ENCODE data around the gene SPOCK1. TPM values are rescaled to one million over a fixed set of nuclear protein-coding genes. Genes with fewer than 3 reads are reported as not detected.

The SPOCK1 gene
- total and polyA plus RNA-seq, 2 experiments from 2014 or later = 8.2 to 10.5 TPM

- Mint-ChIP-seq H3K36me3 (ENCODE audit: low read depth) (no peaks in the 10 kb centered on the region), H3K9me3 (no peaks in the 10 kb centered on the region), H3K4me1 (peaks cover 25% of the 10 kb centered on the region), H3K27me3 (ENCODE audit: insufficient read depth, low read depth, poor library complexity) (peaks cover 3% of the 10 kb centered on the region), H3K4me3 (no peak overlapping the region), H3K27ac (no peak overlapping the region)
- Histone ChIP-seq H2AFZ (no peak overlapping the region), H3F3A (replicated peaks; ENCODE audit: low read depth) (no peaks in the 10 kb centered on the region), H3K36me3 (ENCODE audit: insufficient read depth) (no peaks in the 10 kb centered on the region), H3K9me2 (ENCODE audit: insufficient read depth) (no peaks in the 10 kb centered on the region), H3K27ac (ENCODE audit: low read depth) (no peak overlapping the region), H3K79me2 (replicated peaks; ENCODE audit: insufficient read depth) (no peaks in the 10 kb centered on the region), H4K20me1 (replicated peaks; ENCODE audit: insufficient read depth) (no peaks in the 10 kb centered on the region), H3K4me2 (no peak overlapping the region), H3K4me3 (no peak overlapping the region), H3K4me1 (ENCODE audit: insufficient read depth) (peaks cover 7% of the 10 kb centered on the region; the same call in 1 of the 2 replicates), H3K27me3 (ENCODE audit: insufficient read depth) (no peaks in the 10 kb centered on the region)
- no peak for DNase-seq (ENCODE audit: low spot score)
- no peak for ATAC-seq
- no peak for TF ChIP-seq JUNB (IDR thresholded peaks at IDR 0.05; ENCODE audit: unreplicated experiment)
- TF ChIP-seq EZH2 (IDR thresholded peaks at IDR 0.05; ENCODE audit: low read depth, unreplicated experiment) = no peak
- no peak for TF ChIP-seq CTCF (conservative IDR thresholded peaks at IDR 0.05; ENCODE audit: low read depth in 2 of 2)
- no peak for TF ChIP-seq ETS1 (IDR thresholded peaks at IDR 0.05)
- TF ChIP-seq ZNF462 (CRISPR knock-in tag; IDR thresholded peaks at IDR 0.05) = no peak
Observed at GRCh38 chr5:137305971-137306602, 193.0 kb downstream of the SPOCK1 start.

All from GM23338 (cell line).